Right atrium auricular region (tissue), 2 donors: ENCODE measurements around the gene CPNE7. TPM values are rescaled to one million over a fixed set of nuclear protein-coding genes. Genes with fewer than 3 reads are reported as not detected.
A peak's percentile ranks its signal among the peaks of the same experiment; 100 is the strongest.

Experiments used
- DNase-seq: peaks from one replicate; pipeline ENCODE4 v3.0.0-alpha.2; 2019; ENCODE audit warnings: low spot score
- H3K27ac ChIP-seq, 2 donors: fragments of 200-600 bp; sonication (generic); 1 replicate in 1 of 2; 2 replicates in 1 of 2; pipeline ENCODE4 v1.5.1; 2016 to 2019
- H3K27me3 ChIP-seq, 2 donors: fragments of 200-600 bp; sonication (generic); one replicate each; pipeline versions ENCODE4 v1.5.1 to v1.6.0; 2017 to 2019
- H3K36me3 ChIP-seq: fragments of 200-600 bp; sonication (generic); one replicate; pipeline ENCODE4 v1.5.1; 2016
- H3K4me1 ChIP-seq, 2 donors: fragments of 200-600 bp; sonication (generic); one replicate each; pipeline versions ENCODE4 v1.5.1 to v1.6.0; 2017 to 2019
- H3K4me3 ChIP-seq, 2 donors: fragments of 200-600 bp; sonication (generic); 1 replicate in 1 of 2; 2 replicates in 1 of 2; pipeline ENCODE4 v1.5.1; 2017 to 2019; ENCODE audit warnings: mild to moderate bottlenecking in 1 of 2, moderate library complexity in 1 of 2
- H3K9me3 ChIP-seq, 2 donors: fragments of 200-600 bp; sonication (generic); one replicate each; pipeline ENCODE4 v1.5.1; 2019
- CTCF ChIP-seq, 2 donors: fragments of 200-600 bp; sonication (generic); IDR thresholded peaks; one replicate each; pipeline ENCODE4 v1.5.1; 2019; ENCODE audit warnings: antibody characterized with exemption in 2 of 2
- total RNA-seq, 2 donors: library from RNA; depleted of rRNA; stranded (reverse); fragments of >200 nt; gene quantifications; one replicate each; pipeline ENCODE4 v1.1.0, GENCODE V29; 2016

Gene CPNE7
- total RNA-seq, 2 donors from 2014 or later, result not detected

DNA sequence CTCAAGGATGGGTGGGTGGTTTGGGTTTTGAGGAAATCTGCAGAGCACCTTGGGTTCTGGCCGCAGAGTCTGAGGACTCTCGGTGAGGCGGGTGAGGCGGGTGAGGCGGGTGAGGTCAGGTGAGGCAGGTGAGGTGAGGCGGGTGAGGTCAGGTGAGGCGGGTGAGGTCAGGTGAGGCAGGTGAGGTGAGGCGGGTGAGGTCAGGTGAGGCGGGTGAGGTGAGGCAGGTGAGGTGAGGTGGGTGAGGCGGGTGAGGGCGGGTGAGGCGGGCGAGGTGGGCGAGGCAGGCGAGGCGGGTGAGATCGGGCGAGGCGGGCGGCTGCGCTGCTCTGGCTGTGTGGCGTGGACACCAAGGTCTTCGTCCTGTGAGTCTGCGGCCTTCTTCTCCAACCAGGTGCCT, 39.2 kb upstream of the CPNE7 start:
- Histone ChIP-seq H3K4me1 (peaks cover 0 to 19% of the 10 kb centered on the region in 2 donors), H3K4me3 (no peak overlapping the region), H3K27ac (no peak overlapping the region), H3K9me3 (no peaks in the 10 kb centered on the region), H3K27me3 (no peaks in the 10 kb centered on the region), H3K36me3 (peaks cover 61% of the 10 kb centered on the region)
- no peak for DNase-seq
- no peak for TF ChIP-seq CTCF (IDR thresholded peaks at IDR 0.05)

- no peak for DNase-seq
- Histone ChIP-seq H3K4me1 (peaks cover 0 to 13% of the 10 kb centered on the region in 2 donors), H3K9me3 (no peaks in the 10 kb centered on the region), H3K36me3 (peaks cover 54% of the 10 kb centered on the region), H3K27me3 (no peaks in the 10 kb centered on the region), H3K4me3 (no peak overlapping the region), H3K27ac (no peak overlapping the region)
- TF ChIP-seq CTCF (IDR thresholded peaks at IDR 0.05), result no peak
Observed at GRCh38 chr16:89536886-89537548, 38.5 kb upstream of the CPNE7 start.

DNA sequence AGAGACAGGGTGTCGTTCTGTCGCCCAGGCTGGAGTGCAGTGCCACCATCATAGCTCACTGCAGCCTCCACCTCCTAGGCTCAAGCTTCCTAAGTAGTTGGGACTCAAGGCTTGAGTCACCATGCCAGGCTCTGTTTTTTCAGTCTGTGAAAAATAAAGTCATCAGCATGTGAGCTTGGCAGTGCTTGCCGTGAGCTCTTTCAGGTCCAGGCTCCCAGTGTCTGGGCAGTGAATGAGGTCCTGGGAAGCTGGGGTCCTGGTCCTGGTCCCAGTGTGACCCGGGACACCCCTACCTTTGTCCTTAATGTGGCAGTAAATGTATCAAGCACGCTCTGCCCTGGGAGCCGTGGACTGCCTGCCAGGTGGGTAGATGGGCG, 38.0 kb upstream of the CPNE7 start:
- no peak overlapping the region for H3K4me3 ChIP-seq

DNA sequence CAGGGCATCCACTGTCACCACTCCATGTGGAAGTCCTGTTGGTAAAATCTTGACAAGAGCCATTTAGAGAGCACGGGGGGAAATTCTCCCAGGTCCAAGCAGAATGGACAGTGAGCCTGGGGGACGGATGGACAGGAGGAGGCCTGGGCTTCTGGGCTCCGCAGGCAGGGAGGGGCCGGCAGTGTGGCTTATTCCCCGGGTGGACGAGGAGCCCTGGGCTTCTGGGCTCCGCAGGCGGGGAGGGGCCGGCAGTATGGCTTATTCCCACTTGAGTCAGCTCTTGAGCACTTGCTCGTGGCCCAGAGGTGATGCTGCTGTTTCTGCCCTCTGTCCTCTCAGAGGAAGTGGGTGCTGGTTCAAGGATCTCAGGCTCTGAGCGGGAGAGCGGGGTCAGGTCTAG, 37.3 kb upstream of the CPNE7 start:
- DNase-seq, result no peak
- H3K4me3 ChIP-seq, result no peak overlapping the region
- no peak for TF ChIP-seq CTCF (IDR thresholded peaks at IDR 0.05)
- H3K4me1 ChIP-seq, result peaks cover 0 to 13% of the 10 kb centered on the region in 2 donors
- no peak overlapping the region for H3K27ac ChIP-seq
- H3K36me3 ChIP-seq, result peaks cover 43% of the 10 kb centered on the region
- H3K27me3 ChIP-seq, result no peaks in the 10 kb centered on the region
- H3K9me3 ChIP-seq, result no peaks in the 10 kb centered on the region

More for the DNA sequence above, 38.0 kb upstream of the CPNE7 start:
- peaks cover 49% of the 10 kb centered on the region for H3K36me3 ChIP-seq
- no peak for TF ChIP-seq CTCF (IDR thresholded peaks at IDR 0.05)
- H3K4me1 ChIP-seq, result peaks cover 0 to 13% of the 10 kb centered on the region in 2 donors
- H3K9me3 ChIP-seq, result no peaks in the 10 kb centered on the region
- DNase-seq, result no peak
- no peak overlapping the region for H3K27ac ChIP-seq
- H3K27me3 ChIP-seq, result no peaks in the 10 kb centered on the region

GRCh38 chr16:89540557-89540956, 35.0 kb upstream of the CPNE7 start:
- peaks cover 34% of the 10 kb centered on the region for H3K36me3 ChIP-seq
- H3K4me1 ChIP-seq, result peaks cover 0 to 6% of the 10 kb centered on the region in 2 donors
- TF ChIP-seq CTCF (IDR thresholded peaks at IDR 0.05), result no peak
- H3K4me3 ChIP-seq, result no peak overlapping the region
- H3K27ac ChIP-seq, result peak overlapping the region; percentile 70 to 71
- H3K27me3 ChIP-seq, result no peaks in the 10 kb centered on the region
- H3K9me3 ChIP-seq, result no peaks in the 10 kb centered on the region
- no peak for DNase-seq

DNA sequence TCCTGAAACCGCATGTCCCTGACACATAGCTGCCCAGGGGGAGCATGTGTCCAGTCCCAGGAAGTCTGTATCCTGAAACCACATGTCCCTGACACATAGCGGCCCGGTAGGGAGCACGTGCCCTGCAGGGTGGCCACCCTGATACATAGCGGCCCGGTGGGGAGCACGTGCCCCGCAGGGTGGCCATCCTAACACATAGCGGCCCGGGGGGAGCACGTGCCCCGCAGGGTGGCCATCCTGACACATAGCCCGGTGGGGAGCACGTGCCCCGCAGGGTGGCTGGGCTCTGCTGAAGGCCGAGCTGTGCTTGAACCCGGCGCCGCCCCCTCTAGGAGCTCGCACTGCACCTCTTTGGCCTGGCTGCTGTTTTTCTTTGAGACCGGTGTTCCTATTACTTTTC, 33.8 kb upstream of the CPNE7 start:
- Histone ChIP-seq H3K4me1 (peaks cover 0 to 6% of the 10 kb centered on the region in 2 donors), H3K36me3 (peaks cover 41% of the 10 kb centered on the region), H3K27ac (peak overlapping the region; percentile 70 to 71), H3K9me3 (no peaks in the 10 kb centered on the region), H3K4me3 (no peak overlapping the region), H3K27me3 (no peaks in the 10 kb centered on the region)
- no peak for DNase-seq
- TF ChIP-seq CTCF (IDR thresholded peaks at IDR 0.05), result no peak
